ENCODE measurements around the gene WIPF1.

GRCh38 chr2:174593574-174594203 lies 3.9 kb downstream of the WIPF1 start:
- TF ChIP-seq TAF1 (IDR thresholded peaks at IDR 0.05; ENCODE audit: borderline replicate concordance, insufficient read depth, low read length) (peak; percentile 30; the same call in 1 of the 2 replicates), SIN3A (IDR thresholded peaks at IDR 0.05; ENCODE audit: borderline replicate concordance, insufficient read depth, low read length) (0 out of 2 replicates have a peak, but pooled peaks have one; percentile 47), POLR2AphosphoS5 (IDR thresholded peaks at IDR 0.05; ENCODE audit: low read depth, low read length) (no peak)

Data from PFSK-1 (cell line).